ENCODE measurements around the gene LIG4.
A peak's percentile ranks its signal among the peaks of the same experiment; 100 is the strongest.

LIG4 gene

GRCh38 chr13:108178078-108178477, 37.3 kb downstream of the LIG4 start:
- H3K79me2 ChIP-seq (ENCODE audit: insufficient read depth, low read length) = no peaks in the 10 kb centered on the region
- H3F3A ChIP-seq (ENCODE audit: insufficient read depth, low read length) = no peaks in the 10 kb centered on the region
- H3K27ac ChIP-seq (ENCODE audit: low read depth, low read length, poor library complexity, severe bottlenecking) = no peak overlapping the region
- no peaks in the 10 kb centered on the region for H4K20me1 ChIP-seq (ENCODE audit: insufficient read depth, low read length)
- H3K9me2 ChIP-seq (ENCODE audit: low read depth, low read length) = no peaks in the 10 kb centered on the region
- H3K4me3 ChIP-seq (ENCODE audit: low read depth, low read length, poor library complexity, severe bottlenecking) = no peak overlapping the region
- H3K4me2 ChIP-seq (ENCODE audit: low read length) = no peak overlapping the region
- TF ChIP-seq EZH2 (IDR thresholded peaks at IDR 0.05; ENCODE audit: borderline replicate concordance, low read length) (no peak), CTCF (IDR thresholded peaks at IDR 0.05; ENCODE audit: low read length) (no peak)
- H3K27me3 ChIP-seq (ENCODE audit: insufficient read depth, low read length) = no peaks in the 10 kb centered on the region
- no peaks in the 10 kb centered on the region for H3K9me3 ChIP-seq (ENCODE audit: low read length)
- H3K36me3 ChIP-seq (ENCODE audit: insufficient read depth, low read length) = no peaks in the 10 kb centered on the region
- no peak overlapping the region for H3K9ac ChIP-seq (ENCODE audit: low read length)
- no peaks in the 10 kb centered on the region for H3K4me1 ChIP-seq (ENCODE audit: insufficient read depth, low read length, severe bottlenecking)
- H2AFZ ChIP-seq (ENCODE audit: low read length) = no peak overlapping the region

- Histone ChIP-seq H3K4me1 (ENCODE audit: insufficient read depth, low read length, severe bottlenecking) (no peaks in the 10 kb centered on the region), H3F3A (ENCODE audit: insufficient read depth, low read length) (no peaks in the 10 kb centered on the region), H3K9me3 (ENCODE audit: low read length) (no peaks in the 10 kb centered on the region), H3K9me2 (ENCODE audit: low read depth, low read length) (no peaks in the 10 kb centered on the region), H3K79me2 (ENCODE audit: insufficient read depth, low read length) (no peaks in the 10 kb centered on the region), H3K4me3 (ENCODE audit: low read depth, low read length, poor library complexity, severe bottlenecking) (no peak overlapping the region), H2AFZ (ENCODE audit: low read length) (no peak overlapping the region), H4K20me1 (ENCODE audit: insufficient read depth, low read length) (no peaks in the 10 kb centered on the region), H3K27ac (ENCODE audit: low read depth, low read length, poor library complexity, severe bottlenecking) (no peak overlapping the region), H3K36me3 (ENCODE audit: insufficient read depth, low read length) (no peaks in the 10 kb centered on the region), H3K27me3 (ENCODE audit: insufficient read depth, low read length) (no peaks in the 10 kb centered on the region), H3K4me2 (ENCODE audit: low read length) (no peak overlapping the region), H3K9ac (ENCODE audit: low read length) (no peak overlapping the region)
- TF ChIP-seq EZH2 (IDR thresholded peaks at IDR 0.05; ENCODE audit: borderline replicate concordance, low read length) = no peak
- TF ChIP-seq CTCF (IDR thresholded peaks at IDR 0.05; ENCODE audit: low read length) = peak; percentile 60
These were observed 38.6 kb downstream of the LIG4 start for GRCh38 chr13:108176685-108177274.

GRCh38 chr13:108168929-108169328, 46.4 kb downstream of the LIG4 start:
- H3K79me2 ChIP-seq (ENCODE audit: insufficient read depth, low read length) = no peaks in the 10 kb centered on the region
- no peak for TF ChIP-seq EZH2 (IDR thresholded peaks at IDR 0.05; ENCODE audit: borderline replicate concordance, low read length)
- TF ChIP-seq CTCF (IDR thresholded peaks at IDR 0.05; ENCODE audit: low read length) = no peak
- H3K27ac ChIP-seq (ENCODE audit: low read depth, low read length, poor library complexity, severe bottlenecking) = no peak overlapping the region
- no peaks in the 10 kb centered on the region for H3K36me3 ChIP-seq (ENCODE audit: insufficient read depth, low read length)
- no peak overlapping the region for H2AFZ ChIP-seq (ENCODE audit: low read length)
- H3K9me2 ChIP-seq (ENCODE audit: low read depth, low read length) = no peaks in the 10 kb centered on the region
- no peaks in the 10 kb centered on the region for H3K4me1 ChIP-seq (ENCODE audit: insufficient read depth, low read length, severe bottlenecking)
- H3K4me3 ChIP-seq (ENCODE audit: low read depth, low read length, poor library complexity, severe bottlenecking) = no peak overlapping the region
- no peaks in the 10 kb centered on the region for H4K20me1 ChIP-seq (ENCODE audit: insufficient read depth, low read length)
- no peaks in the 10 kb centered on the region for H3F3A ChIP-seq (ENCODE audit: insufficient read depth, low read length)
- no peaks in the 10 kb centered on the region for H3K9me3 ChIP-seq (ENCODE audit: low read length)
- H3K9ac ChIP-seq (ENCODE audit: low read length) = no peak overlapping the region
- H3K27me3 ChIP-seq (ENCODE audit: insufficient read depth, low read length) = peaks cover 8% of the 10 kb centered on the region; the same call in 1 of the 2 replicates
- H3K4me2 ChIP-seq (ENCODE audit: low read length) = no peak overlapping the region
